HepG2 (cell line): ENCODE results near the gene KIF1C. TPM values are rescaled to one million over a fixed set of nuclear protein-coding genes. Genes with fewer than 3 reads are reported as not detected.

Source experiments
- ADNP ChIP-seq: sonication (generic); formaldehyde crosslinking; IDR thresholded peaks from 2 replicates; pipeline ENCODE4 v1.4.0; 2020; ENCODE audit warnings: missing genetic modification reagents
- CBX5 ChIP-seq: sonication (generic); formaldehyde crosslinking; IDR thresholded peaks from 2 replicates; pipeline ENCODE4 v1.4.0; 2020; ENCODE audit warnings: missing genetic modification reagents, borderline replicate concordance
- EP300 ChIP-seq, 3 experiments: sonication (generic) in 1 of 3; formaldehyde crosslinking in 1 of 3; IDR thresholded peaks; 2 replicates each; pipeline versions ENCODE4 v1.5.1 to v1.6.1; 2011 to 2020; ENCODE audit warnings: low read depth in 2 of 3, low read length in 2 of 3, borderline replicate concordance in 1 of 3, improper control_type of control experiment in 1 of 3, mild to moderate bottlenecking in 1 of 3, missing genetic modification reagents in 1 of 3, moderate library complexity in 1 of 3
- ESRRA ChIP-seq: sonication (generic); formaldehyde crosslinking; IDR thresholded peaks from 2 replicates; pipeline ENCODE4 v1.5.1; 2020; ENCODE audit warnings: mild to moderate bottlenecking, low read depth, missing genetic modification reagents
- GABPB1 ChIP-seq: IDR thresholded peaks from 2 replicates; pipeline ENCODE4 v1.6.1; 2016; ENCODE audit warnings: mild to moderate bottlenecking, missing genetic modification reagents, moderate library complexity, missing compliant biosample characterization
- HES4 ChIP-seq: sonication (generic); formaldehyde crosslinking; IDR thresholded peaks from 2 replicates; pipeline ENCODE4 v1.9.0; 2021; ENCODE audit warnings: mild to moderate bottlenecking, missing genetic modification reagents, borderline replicate concordance
- HNF4A ChIP-seq: sonication (generic); formaldehyde crosslinking; IDR thresholded peaks from 2 replicates; pipeline ENCODE4 v1.4.0; 2020; ENCODE audit warnings: missing genetic modification reagents
- MEIS1 ChIP-seq: sonication (generic); formaldehyde crosslinking; IDR thresholded peaks from 2 replicates; pipeline ENCODE4 v1.9.0; 2021; ENCODE audit warnings: mild to moderate bottlenecking, missing genetic modification reagents, moderate library complexity, borderline replicate concordance
- MLLT10 ChIP-seq: sonication (generic); formaldehyde crosslinking; IDR thresholded peaks from 2 replicates; pipeline ENCODE4 v1.4.0; 2020; ENCODE audit warnings: missing genetic modification reagents
- NFKBIZ ChIP-seq: IDR thresholded peaks from 2 replicates; pipeline ENCODE4 v1.6.1; 2018; ENCODE audit warnings: missing genetic modification reagents, missing compliant biosample characterization
- NR2F1 ChIP-seq, 2 experiments: fragments of 450-650 bp in 1 of 2; formaldehyde crosslinking in 1 of 2; IDR thresholded peaks; 2 replicates each; pipeline versions ENCODE4 v1.5.0 to v1.6.1; 2016 to 2020; ENCODE audit warnings: mild to moderate bottlenecking in 1 of 2, missing compliant biosample characterization in 1 of 2, missing genetic modification reagents in 1 of 2, moderate library complexity in 1 of 2
- PAF1 ChIP-seq: IDR thresholded peaks from 2 replicates; pipeline ENCODE4 v1.6.1; 2016; ENCODE audit warnings: missing genetic modification reagents, missing compliant biosample characterization
- RNF2 ChIP-seq: fragments of 450-650 bp; conservative IDR thresholded peaks from 2 replicates; pipeline ENCODE4 v1.6.1; 2016; ENCODE audit warnings: low read depth
- SATB2 ChIP-seq: sonication (generic); formaldehyde crosslinking; IDR thresholded peaks from 2 replicates; pipeline ENCODE4 v1.5.0; 2020; ENCODE audit warnings: missing genetic modification reagents
- SPEN ChIP-seq: sonication (generic); formaldehyde crosslinking; IDR thresholded peaks from 2 replicates; pipeline ENCODE4 v1.5.1; 2020; ENCODE audit warnings: low read depth, mild to moderate bottlenecking, missing genetic modification reagents
- ZBTB40 ChIP-seq, 2 experiments: fragments of 450-650 bp in 1 of 2; sonication (generic) in 1 of 2; formaldehyde crosslinking in 1 of 2; IDR thresholded peaks; 2 replicates each; pipeline versions ENCODE4 v1.6.1 to v1.8.0; 2016 to 2022; ENCODE audit warnings: antibody characterized with exemption in 1 of 2, mild to moderate bottlenecking in 1 of 2, missing genetic modification reagents in 1 of 2
- ZFP82 ChIP-seq: sonication (generic); formaldehyde crosslinking; IDR thresholded peaks from 2 replicates; pipeline ENCODE4 v1.5.1; 2020; ENCODE audit warnings: mild to moderate bottlenecking, missing genetic modification reagents, borderline replicate concordance
- ZNF205 ChIP-seq: IDR thresholded peaks from 2 replicates; pipeline ENCODE4 v1.6.1; 2018; ENCODE audit warnings: missing biosample characterization, missing genetic modification reagents
- ZNF232 ChIP-seq: sonication (generic); formaldehyde crosslinking; IDR thresholded peaks from 2 replicates; pipeline ENCODE4 v1.4.0; 2020; ENCODE audit warnings: missing genetic modification reagents, borderline replicate concordance
- ZNF274 ChIP-seq: sonication (generic); formaldehyde crosslinking; IDR thresholded peaks from 2 replicates; pipeline ENCODE4 v1.5.1; 2020; ENCODE audit warnings: mild to moderate bottlenecking, missing genetic modification reagents
- ZNF441 ChIP-seq: sonication (generic); formaldehyde crosslinking; IDR thresholded peaks from 2 replicates; pipeline ENCODE4 v1.7.0; 2021; ENCODE audit warnings: missing genetic modification reagents, borderline replicate concordance
- ZNF598 ChIP-seq: sonication (generic); formaldehyde crosslinking; IDR thresholded peaks from 2 replicates; pipeline ENCODE4 v1.5.1; 2020; ENCODE audit warnings: mild to moderate bottlenecking, missing genetic modification reagents, borderline replicate concordance
- polyA plus RNA-seq, 8 experiments: library from polyadenylated mRNA; depleted of rRNA in 3 of 8; stranded (reverse) in 7 of 8; unstranded in 1 of 8; fragments of >200 nt; fragmentation: Illumina TruSeq in 4 of 8; extraction: Trizol in 4 of 8; gene quantifications; 2 replicates each; pipeline versions ENCODE4 v1.2.1 to v1.2.3, GENCODE V29; 2011 to 2016; ENCODE audit warnings: low read depth in 4 of 8, missing spikeins in 1 of 8, mixed read lengths in 1 of 8; ENCODE audit not compliant: insufficient read depth in 1 of 8
- total RNA-seq, 5 experiments: library from RNA; depleted of rRNA; stranded (reverse); fragments of >200 nt; fragmentation: Illumina TruSeq; extraction: Trizol; gene quantifications; 2 replicates each; pipeline ENCODE4 v1.2.3, GENCODE V29; 2016; ENCODE audit warnings: low read depth in 1 of 5

Gene KIF1C
- total and polyA plus RNA-seq, 2 of the 13 experiments (the other 11 are each of a cell fraction or from before 2014, with no cell fraction given): 70.0 to 104 TPM

GRCh38 chr17:4950075-4950745 is 47.5 kb upstream of the KIF1C start (continued):
- TF ChIP-seq MEIS1 (CRISPR knock-in tag): 0 out of 2 replicates have a peak, but pooled peaks have one; percentile 1
- no peak for TF ChIP-seq ZBTB40 (IDR thresholded peaks at IDR 0.05)
- no peak for TF ChIP-seq ZBTB40 (CRISPR knock-in tag; IDR thresholded peaks at IDR 0.05)
- TF ChIP-seq NFKBIZ: no peak
- TF ChIP-seq SATB2: no peak
- TF ChIP-seq GABPB1: peak; percentile 50; the same call in 1 of the 2 replicates
- no peak for TF ChIP-seq RNF2
- 0 out of 2 replicates have a peak, but pooled peaks have one; percentile 6 for TF ChIP-seq ZNF232
- no peak for TF ChIP-seq MLLT10
- peak; percentile 12; the same call in 1 of the 2 replicates for TF ChIP-seq SPEN (CRISPR knock-in tag)
- TF ChIP-seq ZFP82 (CRISPR knock-in tag): no peak
- no peak for TF ChIP-seq ESRRA (CRISPR knock-in tag)
- TF ChIP-seq PAF1 (CRISPR knock-in tag): no peak
- TF ChIP-seq ZNF441: no peak
- TF ChIP-seq ADNP (CRISPR knock-in tag): no peak
- no peak for TF ChIP-seq NR2F1 (CRISPR knock-in tag; IDR thresholded peaks at IDR 0.05)
- no peak for TF ChIP-seq EP300 (IDR thresholded peaks at IDR 0.05; ENCODE audit: low read depth in 2 of 2, low read length in 2 of 2)
- no peak for TF ChIP-seq EP300 (CRISPR knock-in tag; IDR thresholded peaks at IDR 0.05; ENCODE audit: borderline replicate concordance)
- no peak for TF ChIP-seq CBX5 (CRISPR knock-in tag)
- TF ChIP-seq ZNF274 (CRISPR knock-in tag): no peak; the same call in 1 of the 2 replicates
- TF ChIP-seq ZNF598 (CRISPR knock-in tag): peak; percentile 43; the same call in 1 of the 2 replicates
- no peak for TF ChIP-seq ZNF205 (CRISPR knock-in tag)
- no peak for TF ChIP-seq HNF4A (CRISPR knock-in tag)
- 0 out of 2 replicates have a peak, but pooled peaks have one; percentile 4 for TF ChIP-seq HES4
